Erythroblast (primary cell): ENCODE data around the gene RPUSD1.

Experiments used
- GATA1 ChIP-seq: IDR thresholded peaks from 2 replicates; pipeline ENCODE4 v1.6.1; 2011; ENCODE audit warnings: low read depth, mild to moderate bottlenecking, control low read depth, low read length, moderate library complexity
- POLR2A ChIP-seq: IDR thresholded peaks from 2 replicates; pipeline ENCODE4 v1.6.1; 2011; ENCODE audit warnings: mild to moderate bottlenecking, low read length

GRCh38 chr16:795580-796229 is 7.5 kb upstream of the RPUSD1 start:
- TF ChIP-seq POLR2A (no peak), GATA1 (no peak)
